ENCODE results near the gene AMOTL1.

- TF ChIP-seq POLR2A (IDR thresholded peaks at IDR 0.05) = no peak
- TF ChIP-seq, protein P1, sequence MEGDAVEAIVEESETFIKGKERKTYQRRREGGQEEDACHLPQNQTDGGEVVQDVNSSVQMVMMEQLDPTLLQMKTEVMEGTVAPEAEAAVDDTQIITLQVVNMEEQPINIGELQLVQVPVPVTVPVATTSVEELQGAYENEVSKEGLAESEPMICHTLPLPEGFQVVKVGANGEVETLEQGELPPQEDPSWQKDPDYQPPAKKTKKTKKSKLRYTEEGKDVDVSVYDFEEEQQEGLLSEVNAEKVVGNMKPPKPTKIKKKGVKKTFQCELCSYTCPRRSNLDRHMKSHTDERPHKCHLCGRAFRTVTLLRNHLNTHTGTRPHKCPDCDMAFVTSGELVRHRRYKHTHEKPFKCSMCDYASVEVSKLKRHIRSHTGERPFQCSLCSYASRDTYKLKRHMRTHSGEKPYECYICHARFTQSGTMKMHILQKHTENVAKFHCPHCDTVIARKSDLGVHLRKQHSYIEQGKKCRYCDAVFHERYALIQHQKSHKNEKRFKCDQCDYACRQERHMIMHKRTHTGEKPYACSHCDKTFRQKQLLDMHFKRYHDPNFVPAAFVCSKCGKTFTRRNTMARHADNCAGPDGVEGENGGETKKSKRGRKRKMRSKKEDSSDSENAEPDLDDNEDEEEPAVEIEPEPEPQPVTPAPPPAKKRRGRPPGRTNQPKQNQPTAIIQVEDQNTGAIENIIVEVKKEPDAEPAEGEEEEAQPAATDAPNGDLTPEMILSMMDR (IDR thresholded peaks at IDR 0.05) = no peak
Observed at GRCh38 chr11:94760296-94760695, 7.9 kb upstream of the AMOTL1 start.

Measured in adrenal gland (tissue), 5 donors.